Kidney epithelial cell (primary cell): Measurements from ENCODE around the gene XRCC3. TPM values are rescaled to one million over a fixed set of nuclear protein-coding genes. Genes with fewer than 3 reads are reported as not detected.

Experiments
- DNase-seq: peaks from one replicate; pipeline ENCODE4 v3.0.0-alpha.2; 2010; ENCODE audit warnings: low read depth
- H3K27me3 ChIP-seq: 2 replicates; pipeline ENCODE4 v1.6.0; 2011; ENCODE audit warnings: low read length; ENCODE audit not compliant: control insufficient read depth, insufficient read depth
- H3K36me3 ChIP-seq: 2 replicates; pipeline ENCODE4 v1.5.1; 2011; ENCODE audit warnings: low read length; ENCODE audit not compliant: control insufficient read depth, insufficient read depth
- H3K4me3 ChIP-seq: 2 replicates; pipeline ENCODE4 v1.5.1; 2011; ENCODE audit warnings: low read depth, mild to moderate bottlenecking, control low read depth, low read length
- total RNA-seq: library from RNA; depleted of rRNA; stranded (reverse); fragments of >200 nt; gene quantifications from 2 replicates; pipeline ENCODE4 v1.2.3, GENCODE V29; 2015
- TF ChIP-seq, protein P1 (sequence below): IDR thresholded peaks from 2 replicates; pipeline ENCODE4 v1.5.1; 2011; ENCODE audit warnings: mild to moderate bottlenecking, moderate library complexity, low read length, control low read depth, inconsistent platforms; ENCODE audit not compliant: insufficient read depth, poor library complexity, severe bottlenecking

XRCC3 gene
- total RNA-seq, 1 donor from 2014 or later = 10.4 TPM

GRCh38 chr14:103734081-103734888, 19.0 kb upstream of the XRCC3 start:
- H3K27me3 ChIP-seq = no peaks in the 10 kb centered on the region
- no peak for DNase-seq
- no peak overlapping the region for H3K4me3 ChIP-seq
- TF ChIP-seq, protein P1, sequence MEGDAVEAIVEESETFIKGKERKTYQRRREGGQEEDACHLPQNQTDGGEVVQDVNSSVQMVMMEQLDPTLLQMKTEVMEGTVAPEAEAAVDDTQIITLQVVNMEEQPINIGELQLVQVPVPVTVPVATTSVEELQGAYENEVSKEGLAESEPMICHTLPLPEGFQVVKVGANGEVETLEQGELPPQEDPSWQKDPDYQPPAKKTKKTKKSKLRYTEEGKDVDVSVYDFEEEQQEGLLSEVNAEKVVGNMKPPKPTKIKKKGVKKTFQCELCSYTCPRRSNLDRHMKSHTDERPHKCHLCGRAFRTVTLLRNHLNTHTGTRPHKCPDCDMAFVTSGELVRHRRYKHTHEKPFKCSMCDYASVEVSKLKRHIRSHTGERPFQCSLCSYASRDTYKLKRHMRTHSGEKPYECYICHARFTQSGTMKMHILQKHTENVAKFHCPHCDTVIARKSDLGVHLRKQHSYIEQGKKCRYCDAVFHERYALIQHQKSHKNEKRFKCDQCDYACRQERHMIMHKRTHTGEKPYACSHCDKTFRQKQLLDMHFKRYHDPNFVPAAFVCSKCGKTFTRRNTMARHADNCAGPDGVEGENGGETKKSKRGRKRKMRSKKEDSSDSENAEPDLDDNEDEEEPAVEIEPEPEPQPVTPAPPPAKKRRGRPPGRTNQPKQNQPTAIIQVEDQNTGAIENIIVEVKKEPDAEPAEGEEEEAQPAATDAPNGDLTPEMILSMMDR = no peak
- peaks cover 3% of the 10 kb centered on the region for H3K36me3 ChIP-seq

GRCh38 chr14:103733651-103734050, 18.4 kb upstream of the XRCC3 start:
- H3K36me3 ChIP-seq = peaks cover 3% of the 10 kb centered on the region

DNA sequence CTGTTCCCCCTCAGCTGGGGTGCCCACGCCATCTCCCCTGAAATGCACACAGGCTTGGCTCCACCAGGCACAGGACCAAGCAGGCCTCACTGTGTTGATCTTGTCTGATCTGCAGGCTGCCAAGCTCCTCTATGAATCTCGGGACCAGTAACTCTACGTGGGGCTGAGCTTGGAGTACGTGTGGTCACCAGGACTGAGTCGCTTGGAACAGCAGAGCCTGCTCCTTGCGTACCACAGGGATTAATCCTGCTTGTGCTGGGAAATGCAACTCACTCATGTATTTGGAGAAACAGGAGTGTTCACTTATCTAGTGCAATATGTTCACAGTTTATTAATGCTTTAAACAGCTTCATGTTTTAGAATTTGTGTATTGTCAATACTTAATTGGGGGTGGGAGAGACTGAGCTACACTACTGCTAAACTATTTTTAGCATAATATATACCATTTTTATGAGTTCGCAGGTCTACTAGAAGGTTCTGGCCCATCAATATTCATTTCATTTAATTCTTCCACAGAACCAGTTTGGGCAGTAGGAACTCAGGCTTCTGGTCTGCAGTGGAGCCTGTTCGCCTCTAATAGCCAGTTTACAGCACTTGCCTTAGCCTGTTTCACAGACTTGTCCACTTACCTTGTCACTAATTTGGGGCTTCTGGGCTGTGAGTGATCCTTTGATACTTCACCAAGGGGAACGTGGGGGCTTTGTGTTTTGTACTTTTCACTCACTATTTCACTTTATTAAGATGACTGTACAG, 17.8 kb upstream of the XRCC3 start:
- peaks cover 3% of the 10 kb centered on the region for H3K36me3 ChIP-seq

More at GRCh38 chr14:103733651-103734050, 18.4 kb upstream of the XRCC3 start:
- TF ChIP-seq, protein P1 = no peak
- DNase-seq = no peak
- Histone ChIP-seq H3K4me3 (no peak overlapping the region), H3K27me3 (no peaks in the 10 kb centered on the region)

GRCh38 chr14:103731916-103732867, 16.9 kb upstream of the XRCC3 start:
- H3K36me3 ChIP-seq = peaks cover 1% of the 10 kb centered on the region
- no peak for DNase-seq
- H3K4me3 ChIP-seq = no peak overlapping the region
- TF ChIP-seq, protein P1 = no peak
- H3K27me3 ChIP-seq = no peaks in the 10 kb centered on the region

More for the DNA sequence above, 17.8 kb upstream of the XRCC3 start:
- Histone ChIP-seq H3K4me3 (no peak overlapping the region), H3K27me3 (no peaks in the 10 kb centered on the region)
- DNase-seq = no peak
- TF ChIP-seq, protein P1 = no peak

DNA sequence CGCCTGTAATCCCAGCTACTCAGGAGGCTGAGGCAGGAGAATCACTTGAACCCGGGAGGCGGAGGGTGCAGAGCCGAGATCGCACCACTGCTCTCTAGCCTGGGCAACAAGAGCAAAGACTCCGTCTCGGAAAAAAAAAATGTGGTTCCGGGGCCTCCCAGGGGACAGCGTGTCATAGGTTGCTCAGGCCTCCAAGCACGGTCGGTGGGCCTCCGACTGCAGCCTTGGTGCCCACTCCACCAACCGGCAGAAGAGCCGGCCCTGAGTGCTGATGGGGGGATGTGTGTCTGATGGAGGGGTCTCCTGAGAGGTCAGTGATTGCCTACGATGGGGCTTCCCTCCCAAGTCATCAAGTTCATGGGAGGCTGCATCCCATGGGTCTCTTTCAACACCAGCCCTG, 16.2 kb upstream of the XRCC3 start:
- no peaks in the 10 kb centered on the region for H3K27me3 ChIP-seq
- TF ChIP-seq, protein P1 = no peak
- peaks cover 1% of the 10 kb centered on the region for H3K36me3 ChIP-seq
- DNase-seq = no peak
- no peak overlapping the region for H3K4me3 ChIP-seq
